ENCODE data around the gene GLT8D2.

GLT8D2 gene

DNA sequence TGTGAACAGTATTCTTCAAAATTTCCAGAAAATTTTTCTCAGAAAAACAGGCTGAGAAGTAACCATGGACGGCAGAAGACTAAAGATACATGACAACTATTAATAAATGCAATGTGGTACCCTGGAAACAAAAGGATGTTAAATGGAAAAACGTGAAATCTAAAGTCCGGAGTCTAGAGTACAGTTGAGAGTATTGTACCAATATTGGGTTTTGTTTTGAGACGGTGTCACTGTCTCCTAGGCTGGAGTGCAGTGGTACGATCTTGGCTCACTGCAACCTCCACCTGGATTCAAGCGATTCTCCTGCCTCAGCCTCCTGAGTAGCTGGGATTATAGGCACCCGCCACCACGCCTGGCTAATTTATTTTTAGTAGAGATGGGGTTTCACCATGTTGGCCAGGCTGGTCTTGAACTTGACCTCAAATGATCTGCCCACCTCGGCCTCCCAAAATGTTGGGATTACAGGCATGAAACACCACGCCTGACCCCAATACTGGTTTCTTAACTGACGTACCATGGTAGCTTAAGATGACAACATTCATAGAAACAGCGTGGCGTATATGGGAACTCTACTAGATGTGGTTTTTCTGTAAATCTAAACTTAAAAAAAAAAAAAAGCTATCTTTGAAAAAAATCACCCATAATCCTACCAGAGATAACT is 101.1 kb downstream of the GLT8D2 start:
- no peak for DNase-seq (ENCODE audit: low read depth)

DNA sequence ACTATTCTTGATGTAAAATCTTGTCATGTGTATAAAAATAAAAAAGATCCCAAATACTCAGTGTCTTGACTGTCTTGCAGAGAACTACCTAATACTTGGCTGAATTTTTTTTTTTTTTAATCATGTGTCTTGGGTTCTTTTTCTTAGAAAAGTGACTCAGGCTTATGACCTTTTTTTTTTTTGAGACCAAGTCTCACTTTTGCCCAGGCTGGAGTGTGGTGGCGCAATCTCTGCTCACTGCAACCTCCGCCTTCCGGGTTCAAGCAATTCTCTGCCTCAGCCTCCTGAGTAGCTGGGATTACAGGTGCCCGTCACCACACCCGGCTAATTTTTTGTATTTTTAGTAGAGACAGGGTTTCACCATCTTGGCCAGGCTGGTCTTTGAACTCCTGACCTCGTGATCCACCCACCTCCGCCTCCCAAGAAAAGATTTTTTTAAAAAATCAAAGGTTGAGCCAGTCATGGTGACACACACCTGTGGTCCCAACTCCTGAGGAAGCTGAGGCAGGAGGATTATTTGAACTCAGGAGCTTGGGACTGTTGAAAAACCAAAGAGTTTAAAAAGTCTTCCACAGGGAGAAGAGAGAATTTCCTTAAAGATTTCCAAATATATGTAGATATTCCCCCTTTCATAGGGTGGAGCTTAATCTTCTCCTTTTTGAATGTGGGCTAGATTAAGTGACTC is 102.0 kb downstream of the GLT8D2 start:
- no peak for DNase-seq (ENCODE audit: low read depth)

DNA sequence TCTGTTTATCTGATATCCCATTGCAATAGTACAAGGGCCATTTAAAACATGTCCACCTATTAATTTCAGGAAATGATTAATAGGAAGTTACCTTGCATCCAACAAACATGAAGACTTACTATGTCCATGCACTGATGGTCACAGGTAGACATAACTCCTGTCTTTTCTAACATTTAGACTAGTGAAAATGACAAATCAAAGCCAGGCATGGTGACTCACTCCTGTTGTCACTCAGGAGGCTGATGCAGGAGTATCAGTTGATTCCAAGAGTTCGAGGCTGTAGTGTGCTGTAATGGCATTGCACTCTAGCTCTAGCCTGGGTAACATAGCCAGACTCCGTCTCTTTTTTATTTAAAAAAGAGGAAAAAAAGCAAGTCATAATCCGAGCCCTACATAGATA is 105.0 kb downstream of the GLT8D2 start:
- no peak for DNase-seq (ENCODE audit: low read depth)
